Erythroblast (primary cell): Measurements from ENCODE around the gene UBE2U.

Source experiments
- GATA1 ChIP-seq: IDR thresholded peaks from 2 replicates; pipeline ENCODE4 v1.6.1; 2011; ENCODE audit warnings: low read depth, mild to moderate bottlenecking, control low read depth, low read length, moderate library complexity
- POLR2A ChIP-seq: IDR thresholded peaks from 2 replicates; pipeline ENCODE4 v1.6.1; 2011; ENCODE audit warnings: mild to moderate bottlenecking, low read length

- no peak for TF ChIP-seq POLR2A
- TF ChIP-seq GATA1, result no peak
Measured at GRCh38 chr1:64199154-64199553, 4.3 kb upstream of the UBE2U start.
